ENCODE measurements around the gene VPS52.
"Not testable (repeated sequence)": the region's sequence is repeated elsewhere in the genome, so short reads cannot be mapped to it uniquely, and the experiment has no call there.

Gene VPS52

DNA sequence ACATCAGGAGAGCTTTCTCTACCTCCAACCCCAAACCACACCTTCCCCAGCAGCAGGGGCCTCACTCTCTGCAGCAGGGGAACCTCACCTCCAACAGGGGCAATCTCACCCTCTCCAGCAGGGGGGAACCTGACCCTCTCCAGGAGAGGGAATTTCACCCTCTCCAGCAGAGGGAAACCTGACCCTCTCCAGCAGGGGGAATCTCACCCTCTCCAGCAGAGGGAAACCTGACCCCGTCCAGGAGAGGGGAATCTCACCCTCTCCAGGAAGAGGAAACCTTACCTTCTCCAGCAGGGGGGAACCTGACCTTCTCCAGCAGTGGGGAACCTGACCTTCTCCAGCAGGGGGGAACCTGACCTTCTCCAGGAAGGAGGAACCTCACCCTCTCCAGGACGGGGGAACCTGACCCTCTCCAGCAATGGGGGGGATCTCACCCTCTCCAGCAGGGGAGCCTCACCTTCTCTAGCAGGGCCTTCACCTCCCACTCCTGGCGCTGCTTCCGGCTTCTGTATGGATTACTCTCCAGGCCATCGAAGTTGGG, 8.4 kb upstream of the VPS52 start:
- no peak for DNase-seq

DNA sequence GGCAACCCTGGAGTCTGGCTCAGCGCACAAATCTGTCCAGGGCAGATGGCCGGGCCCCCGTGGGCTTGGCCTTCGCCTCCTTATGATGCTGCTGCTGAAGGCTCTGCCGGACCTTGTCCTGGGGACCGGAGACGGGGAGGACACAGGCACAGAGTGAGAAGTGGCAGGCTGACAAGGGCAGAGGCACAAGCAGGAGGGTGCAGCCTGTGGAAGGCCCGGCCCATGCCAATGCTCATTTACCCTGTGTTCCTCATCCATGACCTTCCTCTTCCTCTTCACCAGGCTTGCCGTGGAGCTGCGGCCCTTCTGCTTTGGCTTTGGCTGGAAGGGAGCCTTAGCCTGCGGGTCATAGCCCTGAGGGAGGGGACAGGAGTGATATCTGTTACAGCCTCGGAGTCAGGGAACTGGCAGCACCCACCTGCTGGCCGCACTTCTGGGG, 7.6 kb upstream of the VPS52 start:
- DNase-seq: no peak

DNA sequence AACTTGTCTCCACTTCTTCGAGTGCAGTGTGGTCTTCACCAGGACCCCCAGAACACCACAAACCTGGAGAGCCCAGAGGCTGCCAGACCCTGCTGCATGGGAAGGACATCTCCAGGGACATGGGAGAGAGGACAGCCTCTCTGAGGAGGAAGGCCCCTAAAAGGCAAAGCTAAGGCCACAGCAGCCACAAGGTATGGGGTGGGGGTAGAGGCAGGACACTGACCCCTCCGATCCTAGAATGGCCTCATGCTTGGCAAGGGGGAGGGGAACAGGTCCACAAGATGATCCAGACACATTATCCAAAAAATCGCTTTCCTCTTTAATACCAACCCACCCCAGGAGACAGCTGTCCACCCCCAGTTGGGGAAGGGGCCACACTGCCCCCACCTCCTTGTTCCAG, 7.1 kb upstream of the VPS52 start:
- DNase-seq: no peak

DNA sequence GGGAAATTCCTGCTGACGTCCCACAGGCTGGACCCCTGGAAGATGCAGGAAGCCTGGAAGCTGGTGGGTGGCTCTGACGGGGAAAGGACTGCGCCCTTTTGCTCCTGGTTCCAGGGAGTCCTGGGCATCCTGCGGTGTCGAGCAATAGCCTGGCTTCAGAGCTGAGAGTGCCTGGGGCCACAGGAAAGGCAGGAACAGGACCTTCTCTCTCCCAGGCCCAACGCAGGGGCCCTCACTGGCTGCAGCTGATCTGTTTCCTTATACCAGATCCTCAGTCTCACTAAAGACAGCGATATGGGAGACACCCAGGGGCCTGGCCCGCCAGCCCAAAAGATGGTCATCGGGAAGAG, 6.7 kb upstream of the VPS52 start:
- DNase-seq: no peak

DNA sequence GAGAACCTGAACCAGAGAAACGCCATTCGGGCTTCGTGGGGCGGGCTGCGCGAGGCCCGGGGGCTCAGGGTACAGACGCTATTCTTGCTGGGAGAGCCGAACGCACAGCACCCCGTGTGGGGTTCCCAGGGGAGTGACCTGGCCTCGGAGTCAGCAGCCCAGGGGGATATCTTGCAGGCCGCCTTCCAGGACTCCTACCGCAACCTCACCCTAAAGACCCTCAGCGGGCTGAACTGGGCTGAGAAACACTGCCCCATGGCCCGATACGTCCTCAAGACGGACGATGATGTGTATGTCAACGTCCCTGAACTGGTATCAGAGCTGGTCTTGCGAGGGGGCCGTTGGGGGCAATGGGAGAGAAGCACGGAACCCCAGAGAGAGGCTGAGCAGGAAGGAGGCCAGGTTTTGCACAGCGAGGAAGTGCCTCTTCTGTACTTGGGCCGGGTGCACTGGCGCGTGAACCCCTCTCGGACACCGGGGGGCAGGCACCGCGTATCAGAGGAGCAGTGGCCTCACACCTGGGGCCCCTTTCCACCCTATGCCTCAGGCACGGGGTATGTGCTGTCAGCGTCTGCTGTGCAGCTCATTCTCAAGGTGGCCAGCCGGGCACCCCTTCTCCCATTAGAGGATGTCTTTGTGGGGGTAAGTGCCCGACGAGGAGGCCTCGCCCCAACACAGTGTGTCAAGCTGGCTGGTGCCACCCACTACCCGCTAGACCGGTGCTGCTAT, 6.2 kb upstream of the VPS52 start:
- DNase-seq: peak; percentile 24

DNA sequence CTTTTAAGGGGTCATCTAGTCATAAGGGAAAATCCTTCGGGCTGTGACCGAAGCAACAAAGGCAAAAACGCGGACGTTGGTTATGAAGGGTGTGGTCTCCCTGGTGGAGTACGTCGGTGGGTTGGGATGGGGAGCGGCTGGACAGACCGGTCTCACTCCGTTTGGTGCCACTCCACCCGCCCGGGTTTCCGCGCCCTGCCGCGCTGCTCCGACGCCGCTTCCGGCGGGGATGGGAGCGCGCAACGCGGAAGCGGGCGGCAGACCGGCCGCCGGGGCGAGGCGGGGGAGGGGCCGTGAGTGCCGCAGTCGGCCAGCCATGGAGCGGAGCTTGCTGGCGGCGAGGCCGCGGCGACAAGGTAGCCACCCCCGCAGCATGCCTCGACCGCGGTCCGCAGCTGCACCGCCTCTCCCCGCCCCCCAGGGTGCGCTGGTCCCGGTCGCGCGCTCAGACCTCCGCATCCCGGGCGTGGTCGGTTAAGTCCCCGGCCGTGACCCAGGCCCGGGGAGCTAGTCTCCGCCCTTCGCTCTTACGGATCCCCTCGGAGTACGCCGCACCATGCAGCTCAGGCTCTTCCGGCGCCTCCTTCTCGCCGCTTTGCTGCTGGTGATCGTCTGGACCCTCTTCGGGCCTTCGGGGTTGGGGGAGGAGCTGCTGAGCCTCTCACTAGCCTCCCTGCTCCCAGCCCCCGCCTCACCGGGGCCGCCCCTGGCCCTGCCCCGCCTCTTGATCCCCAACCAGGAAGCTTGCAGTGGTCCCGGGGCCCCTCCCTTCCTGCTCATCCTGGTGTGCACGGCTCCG, 5.4 kb upstream of the VPS52 start, which contains the start of gene B3GALT4:
Gene B3GALT4 (plus strand): TSS at position 260 of the 799 bp plus-strand sequence. CDS start 297 bp downstream, at position 557.
- peak; percentile 72 for DNase-seq

DNA sequence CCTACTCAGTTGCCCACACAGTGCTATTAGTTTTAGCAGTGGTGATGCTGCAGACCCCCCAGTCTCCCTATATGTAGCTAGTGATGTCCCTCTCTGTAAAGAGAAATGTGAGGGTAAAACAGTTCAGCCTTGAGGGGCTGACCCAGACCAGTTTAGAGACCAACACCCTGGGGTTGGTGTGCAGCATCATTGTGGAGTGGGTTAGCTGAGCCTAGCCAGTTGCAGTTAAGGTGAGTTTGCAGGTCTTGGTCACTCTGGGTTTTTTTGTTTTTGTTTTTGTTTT, 4.8 kb upstream of the VPS52 start:
- DNase-seq: no peak

DNA sequence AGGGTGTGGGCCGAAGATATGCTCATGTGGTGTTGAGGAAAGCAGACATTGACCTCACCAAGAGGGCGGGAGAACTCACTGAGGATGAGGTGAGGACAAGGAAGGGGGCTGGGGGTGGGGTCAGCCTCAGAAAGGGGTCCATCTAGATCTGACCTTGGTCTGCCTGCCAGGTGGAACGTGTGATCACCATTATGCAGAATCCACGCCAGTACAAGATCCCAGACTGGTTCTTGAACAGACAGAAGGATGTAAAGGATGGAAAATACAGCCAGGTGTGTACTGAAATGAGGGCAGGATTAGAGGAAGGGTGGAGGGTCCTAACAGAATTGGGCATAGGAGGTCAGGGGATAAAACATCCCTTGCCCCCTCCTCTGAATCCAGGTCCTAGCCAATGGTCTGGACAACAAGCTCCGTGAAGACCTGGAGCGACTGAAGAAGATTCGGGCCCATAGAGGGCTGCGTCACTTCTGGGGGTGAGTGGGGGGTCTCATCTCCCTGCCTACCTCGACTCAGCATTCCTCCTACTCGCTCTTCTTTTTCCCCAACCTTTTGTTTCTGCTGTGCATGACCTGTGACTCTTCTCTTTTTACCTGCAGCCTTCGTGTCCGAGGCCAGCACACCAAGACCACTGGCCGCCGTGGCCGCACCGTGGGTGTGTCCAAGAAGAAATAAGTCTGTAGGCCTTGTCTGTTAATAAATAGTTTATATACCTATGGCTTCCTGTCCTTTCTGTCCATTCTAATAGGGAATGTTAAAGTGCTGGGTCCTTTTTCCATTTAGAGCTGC, 4.3 kb upstream of the VPS52 start:
- DNase-seq: not testable (repeated sequence)

DNA sequence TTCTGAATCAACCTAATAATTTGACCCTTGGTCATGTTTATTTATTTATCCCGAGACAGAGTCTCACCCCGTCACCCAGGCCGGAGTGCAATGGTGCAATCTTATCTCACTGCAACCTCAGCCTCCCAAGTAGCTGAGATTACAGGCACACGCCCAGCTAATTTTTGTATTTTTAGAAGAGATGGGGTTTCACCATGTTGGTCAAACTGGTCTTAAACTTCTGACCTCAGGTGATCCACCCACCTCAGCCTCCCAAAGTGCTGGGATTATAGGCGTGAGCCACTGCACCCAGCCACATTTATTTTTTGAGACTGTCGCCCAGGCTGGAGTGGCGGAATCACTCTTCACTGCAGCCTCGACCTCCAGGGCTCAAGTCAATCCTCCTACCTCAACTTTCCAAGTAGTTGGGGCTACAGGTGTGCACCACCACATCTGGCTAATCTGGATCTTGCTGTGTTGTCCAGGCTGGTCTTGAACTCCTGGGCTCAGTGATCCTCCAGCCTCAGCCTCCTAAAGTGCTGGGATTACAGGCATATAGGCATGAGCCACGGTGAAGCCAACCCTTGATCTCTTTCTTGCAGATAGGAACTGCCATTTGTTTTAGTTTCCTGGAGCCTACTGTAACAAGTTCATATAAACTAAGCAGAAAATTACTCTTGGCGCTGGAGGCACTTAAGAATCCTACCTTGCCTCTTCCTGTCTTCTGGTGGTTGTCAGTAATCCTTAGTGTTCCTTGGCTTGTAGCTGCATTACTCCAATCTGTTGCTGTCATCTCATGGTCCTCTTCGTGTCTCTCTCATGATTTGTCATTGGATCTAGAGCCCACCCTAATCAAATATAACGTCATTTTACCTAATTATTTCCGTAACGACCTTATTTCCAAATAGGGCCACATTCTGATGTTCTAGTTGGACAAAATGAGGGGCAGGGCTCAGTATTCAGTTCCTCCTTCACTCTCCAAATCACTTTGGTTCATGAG, 2.5 kb upstream of the VPS52 start:
- no peak for DNase-seq

DNA sequence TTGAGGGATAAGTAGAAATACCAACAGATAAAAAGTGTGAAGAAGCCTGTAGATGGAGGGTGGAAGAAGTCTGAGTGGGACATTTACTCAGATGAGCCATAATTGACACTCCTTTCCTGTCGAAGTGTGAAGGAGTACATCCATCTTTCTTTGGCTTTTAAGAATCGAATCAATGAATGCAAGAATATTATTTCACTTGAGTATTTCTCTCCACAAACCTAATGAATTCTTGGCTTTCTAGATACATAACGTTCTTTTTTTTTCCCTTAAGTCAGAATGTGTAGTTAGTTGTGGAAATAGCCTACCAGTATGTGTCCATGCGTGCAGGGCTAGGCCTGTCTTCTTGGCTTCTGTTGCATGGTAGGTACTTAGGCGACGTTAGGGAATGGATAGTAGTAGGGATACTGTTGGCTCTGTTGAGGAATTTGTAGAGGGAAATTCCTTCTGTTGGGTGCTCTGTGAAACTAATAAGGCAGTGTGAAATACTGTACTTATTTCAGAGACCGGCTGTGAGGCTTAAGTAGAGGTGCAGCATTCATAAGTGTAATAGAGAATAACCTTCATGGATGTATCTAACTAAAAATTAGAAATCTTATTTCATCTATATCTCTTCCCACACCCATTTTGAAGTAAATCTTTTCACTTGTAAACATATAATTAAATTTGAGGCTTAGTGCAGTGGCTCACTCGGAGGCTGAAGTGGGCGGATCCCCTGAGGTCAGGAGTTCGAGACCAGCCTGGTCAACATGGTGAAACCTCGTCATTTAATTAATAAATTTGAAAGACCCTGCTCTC, 1.6 kb upstream of the VPS52 start:
- no peak for DNase-seq

DNA sequence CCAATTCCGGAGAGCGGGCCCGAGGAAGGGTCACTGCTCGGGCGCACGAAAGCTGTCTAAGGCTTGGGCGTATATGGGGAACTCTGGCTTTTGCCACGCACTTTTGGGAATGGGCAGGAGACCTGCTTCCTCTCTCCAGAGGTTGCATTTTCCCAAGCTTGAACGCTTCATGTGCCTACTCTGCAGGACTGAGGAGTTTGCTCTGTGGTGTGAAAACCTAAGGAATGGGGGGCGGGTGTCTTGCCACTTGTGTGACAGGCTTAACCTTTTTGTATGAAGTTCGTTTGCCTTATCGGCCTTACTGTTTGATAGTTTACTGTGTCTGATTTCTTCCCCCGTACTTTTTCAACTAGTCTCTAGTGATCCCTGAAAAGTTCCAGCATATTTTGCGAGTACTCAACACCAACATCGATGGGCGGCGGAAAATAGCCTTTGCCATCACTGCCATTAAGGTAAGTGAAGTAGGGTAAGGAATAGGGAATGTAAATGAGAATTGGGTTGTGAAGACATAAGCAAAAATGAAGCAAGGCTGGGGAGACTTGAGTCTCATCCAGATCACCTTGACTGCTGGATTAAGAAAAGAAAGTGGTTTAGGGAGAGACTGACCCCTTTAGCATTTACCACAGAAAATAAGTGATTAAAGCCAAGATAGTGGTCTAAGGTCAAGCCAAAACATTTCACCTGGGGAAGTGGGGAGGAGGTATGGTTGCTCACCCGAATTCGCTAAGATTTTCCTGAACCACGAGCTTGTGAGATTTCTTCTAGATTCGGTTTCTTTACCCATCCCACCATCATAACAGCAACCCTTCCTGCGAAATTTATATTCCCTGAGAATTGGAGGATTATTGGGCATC, 826 bp upstream of the VPS52 start:
- DNase-seq: no peak

DNA sequence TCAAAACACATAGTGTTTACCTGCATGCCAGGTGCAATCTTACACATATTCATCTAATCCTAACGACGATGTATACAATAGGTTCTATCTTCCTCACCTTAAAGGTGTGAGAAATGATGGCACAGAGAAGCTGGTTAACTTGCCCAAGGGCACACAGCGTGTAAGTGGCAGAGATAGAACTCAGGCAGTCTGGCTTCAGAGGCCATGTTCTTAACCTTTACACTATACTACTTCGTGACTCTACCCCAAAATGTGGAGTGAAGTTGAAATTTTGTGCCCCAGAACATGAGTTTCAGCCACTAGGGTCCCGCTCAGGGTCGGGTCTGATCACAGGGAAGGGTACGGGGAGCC, 584 bp downstream of the VPS52 start:
- DNase-seq: no peak

DNA sequence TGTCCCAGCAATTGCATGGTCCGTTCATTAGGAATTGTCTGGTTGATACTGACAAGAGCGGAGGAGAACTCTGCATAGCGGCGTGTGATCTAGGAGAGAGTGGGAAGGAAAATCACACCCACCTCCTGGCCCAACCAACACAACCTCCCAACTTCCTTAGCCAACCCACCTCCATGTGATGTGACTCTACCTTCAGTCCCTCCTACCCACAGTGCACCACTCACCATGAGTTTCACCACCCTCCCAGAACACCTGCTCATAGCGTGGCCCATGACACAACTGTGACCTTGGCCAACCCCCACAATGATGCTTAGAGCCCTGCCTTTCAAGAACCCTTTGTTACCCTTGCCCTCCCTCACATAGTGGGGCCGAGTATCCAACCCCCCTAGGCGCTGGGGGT, 7.7 kb downstream of the VPS52 start:
- DNase-seq: no peak

DNA sequence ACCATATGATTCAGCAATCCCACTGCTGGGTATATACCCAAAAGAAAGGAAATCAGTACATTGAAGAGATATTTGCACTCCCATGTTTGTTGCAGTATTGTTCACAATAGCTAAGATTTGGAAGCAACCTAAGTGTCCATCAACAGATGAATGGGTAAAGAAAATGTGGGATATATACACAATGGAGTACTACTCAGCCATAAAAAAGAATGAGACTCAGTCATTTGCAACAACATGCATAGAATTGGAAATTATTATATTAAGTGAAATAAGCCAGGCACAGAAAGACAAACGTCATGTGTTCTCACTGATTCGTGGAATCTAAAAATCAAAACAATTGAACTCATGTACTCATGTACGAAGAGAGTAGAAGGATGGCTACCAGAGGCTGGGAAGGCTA, 9.2 kb downstream of the VPS52 start:
- DNase-seq: not testable (repeated sequence)

DNA sequence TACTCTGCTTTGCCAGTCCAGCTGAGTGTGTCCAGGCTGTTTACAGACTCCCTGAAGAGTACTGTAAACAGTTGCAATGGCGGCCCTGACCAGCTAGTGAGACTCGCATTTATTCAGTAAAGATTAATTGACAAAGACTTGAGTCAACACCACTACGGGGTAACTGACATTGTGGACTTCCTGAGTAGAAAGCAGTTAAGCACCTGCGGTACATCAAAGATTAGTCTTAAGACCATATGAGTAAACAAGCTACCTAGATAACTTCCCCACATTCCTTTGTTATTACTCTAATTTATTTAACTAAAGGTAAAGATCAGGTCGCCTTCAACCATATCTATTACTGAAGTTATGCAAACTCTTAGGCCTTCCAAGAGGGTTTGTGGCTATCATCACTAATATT, 12.6 kb downstream of the VPS52 start:
- no peak for DNase-seq

DNA sequence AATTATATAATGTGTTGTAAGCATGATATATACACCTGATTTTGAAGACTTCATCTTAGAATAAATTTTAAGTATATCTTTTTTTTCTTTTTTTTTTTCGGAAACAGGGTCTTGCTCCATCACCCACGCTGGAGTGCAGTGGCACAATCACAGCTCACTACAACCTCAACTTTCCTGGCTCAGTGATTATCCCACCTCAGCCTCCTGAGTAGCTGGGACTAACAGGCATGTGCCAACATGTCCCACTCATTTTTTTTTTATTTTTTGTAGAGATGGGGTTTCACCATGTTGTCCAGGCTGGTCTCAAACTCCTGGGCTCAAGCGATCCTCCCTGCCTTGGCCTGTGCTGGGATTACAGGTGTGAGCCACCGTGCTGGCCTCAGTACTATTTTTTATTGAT, 17.1 kb downstream of the VPS52 start:
- DNase-seq: no peak

DNA sequence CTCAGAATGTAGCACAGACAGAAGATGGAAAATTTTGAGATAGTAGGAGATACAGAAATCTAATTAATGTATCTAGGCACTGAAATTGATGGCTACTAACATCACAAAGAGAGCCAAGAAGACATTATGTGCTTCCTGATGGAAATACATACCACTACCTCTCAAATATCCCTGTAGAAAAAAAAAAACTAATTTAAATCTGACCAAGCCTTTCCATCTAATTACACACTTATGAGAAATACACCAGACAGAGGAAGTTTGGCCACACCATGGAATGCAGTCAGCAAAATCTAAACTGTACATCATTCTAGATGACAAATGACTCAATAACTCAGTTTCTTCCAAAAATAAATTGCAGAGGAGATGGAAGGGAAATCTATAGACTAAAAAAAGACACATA, 18.9 kb downstream of the VPS52 start:
- no peak for DNase-seq

DNA sequence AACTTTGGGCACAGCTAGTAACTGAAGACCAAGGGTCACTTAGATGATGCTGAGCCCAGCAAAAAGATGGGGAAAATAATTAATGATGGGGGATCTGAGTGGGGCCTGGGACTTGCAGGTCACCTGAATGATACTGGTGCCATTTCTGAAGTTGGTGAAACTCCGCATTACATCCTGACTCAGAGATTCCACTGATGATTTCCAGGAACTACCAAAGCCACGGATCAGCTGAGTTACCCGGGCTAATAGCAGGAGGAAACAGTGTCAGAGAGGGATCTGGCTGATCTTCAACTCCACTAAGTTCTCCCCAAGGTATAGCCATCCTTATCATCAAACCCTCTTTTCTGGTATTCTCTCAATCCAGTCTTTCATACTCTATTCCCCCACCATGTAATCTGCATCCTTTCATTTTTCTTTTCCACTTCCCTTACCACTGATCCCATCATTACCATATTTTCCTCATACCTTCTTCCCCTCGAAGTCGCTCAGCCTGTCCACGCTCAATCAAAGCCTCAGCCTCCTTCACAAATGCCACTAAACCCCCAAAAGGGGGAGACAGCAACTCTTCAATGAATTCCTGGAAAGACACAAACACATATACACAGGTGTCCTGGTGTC, 20.2 kb downstream of the VPS52 start:
- no peak for DNase-seq

DNA sequence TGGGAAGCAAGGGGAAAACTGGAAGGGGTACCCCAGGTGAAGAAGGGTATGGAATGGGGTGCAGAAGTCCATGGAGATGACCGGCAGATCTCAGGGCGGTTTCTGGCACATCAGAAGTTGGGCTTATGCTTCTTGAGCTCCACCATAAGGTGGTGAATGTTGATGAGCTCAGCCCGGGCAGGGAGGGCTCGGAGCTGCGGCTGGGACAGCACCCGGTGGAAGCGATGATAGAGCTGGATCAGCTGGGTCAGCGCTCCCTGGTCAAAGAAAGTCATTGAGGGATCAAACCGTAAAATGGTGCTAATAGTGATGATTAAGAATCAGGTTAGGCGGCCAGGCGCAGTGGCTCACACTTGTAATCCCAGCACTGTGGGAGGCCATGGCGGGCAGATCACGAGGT, 20.9 kb downstream of the VPS52 start:
- no peak for DNase-seq

All from stimulated activated naive CD4-positive, alpha-beta T cell treated with Interleukin-2 at 50 U/mL for 16 hours (primary cell).